NCI-H128 (cell line): ENCODE results near the gene MAP1LC3A.
A peak's percentile ranks its signal among the peaks of the same experiment; 100 is the strongest.
"Not testable (repeated sequence)": the region's sequence is repeated elsewhere in the genome, so short reads cannot be mapped to it uniquely, and the experiment has no call there.

Source experiments
- DNase-seq: peaks from one replicate; lab custom pipeline; 2025; ENCODE audit not compliant: unreplicated experiment; lab: John Stamatoyannopoulos, UW

MAP1LC3A gene

GRCh38 chr20:34558320-34559218 is at the start of gene MAP1LC3A:
MAP1LC3A (plus strand) TSS chr20:34558718; CDS start chr20:34558869, 151 bp downstream.
- DNase-seq, result peak; percentile 24

GRCh38 chr20:34510575-34510974 is 47.9 kb upstream of the MAP1LC3A start:
- DNase-seq, result no peak

DNA sequence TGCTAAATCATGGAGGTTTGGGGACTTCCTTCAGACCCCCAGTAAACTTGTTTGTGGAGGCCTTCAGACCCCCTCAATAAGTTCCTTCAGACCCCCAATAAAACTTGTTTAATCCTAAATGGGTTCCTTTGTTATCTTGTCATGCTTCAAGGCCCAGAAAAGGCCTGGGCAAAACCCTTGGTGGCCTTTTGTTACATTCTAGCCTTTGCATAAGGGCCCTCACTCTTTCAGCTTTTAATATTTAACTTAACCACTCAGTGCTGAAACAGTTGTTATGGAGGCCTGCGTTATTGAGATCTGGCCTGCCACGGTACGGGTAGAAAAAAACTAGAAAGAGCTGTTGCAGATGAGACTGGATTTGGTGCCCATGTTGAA is 46.6 kb upstream of the MAP1LC3A start:
- DNase-seq, result no peak

DNA sequence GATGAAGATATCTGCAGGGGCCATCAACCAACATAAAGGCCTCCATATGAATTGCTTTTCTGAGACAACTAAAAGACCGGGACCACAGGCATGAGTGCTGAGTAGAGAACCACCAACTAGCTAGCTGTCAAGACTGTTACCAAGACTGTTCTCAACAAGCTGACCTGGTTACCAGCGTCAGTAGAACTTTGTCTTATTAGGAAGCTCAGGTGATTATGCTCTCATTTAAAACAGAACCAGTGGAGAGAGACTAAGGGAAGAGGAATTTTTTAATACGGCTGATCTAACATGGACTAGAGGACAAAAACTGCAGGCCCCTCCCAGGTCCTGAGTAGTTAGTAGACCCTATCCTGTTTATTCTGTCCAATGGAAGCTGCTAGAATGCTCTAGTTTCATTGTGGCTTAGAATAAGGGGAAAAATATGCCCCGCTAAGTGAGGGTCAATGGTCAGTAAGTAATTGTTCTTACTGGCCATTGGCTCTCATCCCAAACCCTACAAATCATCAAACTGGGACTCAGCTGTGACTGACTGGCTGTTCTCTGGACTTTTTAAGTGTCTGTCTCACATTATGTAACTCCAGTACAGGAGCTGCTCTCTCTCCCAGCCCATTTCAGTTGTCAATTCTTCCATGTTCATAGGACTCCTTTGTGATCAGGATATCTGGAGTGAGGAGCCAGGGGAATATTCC is 46.1 kb upstream of the MAP1LC3A start:
- no peak for DNase-seq

DNA sequence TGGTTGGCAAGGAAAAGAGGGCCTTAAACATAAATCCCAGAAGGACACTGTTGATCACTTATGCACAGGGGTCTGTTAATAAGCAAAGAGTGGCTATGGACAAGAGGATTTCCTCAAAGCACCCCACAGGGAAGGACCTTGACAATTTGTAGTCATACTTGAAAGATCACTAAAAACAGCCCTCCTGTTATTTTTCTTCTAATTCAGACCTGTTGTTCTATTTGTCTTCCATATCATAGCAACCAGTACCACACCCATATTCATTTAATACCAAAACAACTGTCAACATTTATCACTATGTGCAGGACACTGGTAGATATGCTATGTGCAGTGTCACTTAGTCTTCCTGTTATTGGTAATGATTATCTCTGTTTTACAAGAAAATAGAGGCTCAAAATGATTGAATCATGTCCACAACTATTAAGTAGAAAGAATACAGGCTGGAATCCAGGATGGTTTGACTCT is 45.5 kb upstream of the MAP1LC3A start:
- no peak for DNase-seq

DNA sequence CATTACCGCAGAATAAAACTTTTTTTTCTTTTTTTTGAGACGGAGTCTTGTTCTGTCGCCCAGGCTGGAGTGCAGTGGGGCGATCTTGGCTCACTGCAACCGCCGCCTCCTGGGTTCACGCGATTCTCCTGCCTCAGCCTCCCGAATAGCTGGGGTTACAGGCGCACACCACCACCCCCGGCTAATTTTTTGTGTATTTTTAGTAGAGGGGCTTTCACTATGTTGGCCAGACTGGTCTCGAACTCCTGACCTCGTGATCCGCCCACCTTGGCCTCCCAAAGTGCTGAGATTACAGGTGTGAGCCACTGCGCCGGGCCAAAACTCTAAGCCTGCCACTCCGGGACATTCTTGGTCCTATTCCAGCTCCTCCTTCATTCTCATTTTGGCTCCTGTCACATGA is 44.5 kb upstream of the MAP1LC3A start:
- not testable (repeated sequence) for DNase-seq

DNA sequence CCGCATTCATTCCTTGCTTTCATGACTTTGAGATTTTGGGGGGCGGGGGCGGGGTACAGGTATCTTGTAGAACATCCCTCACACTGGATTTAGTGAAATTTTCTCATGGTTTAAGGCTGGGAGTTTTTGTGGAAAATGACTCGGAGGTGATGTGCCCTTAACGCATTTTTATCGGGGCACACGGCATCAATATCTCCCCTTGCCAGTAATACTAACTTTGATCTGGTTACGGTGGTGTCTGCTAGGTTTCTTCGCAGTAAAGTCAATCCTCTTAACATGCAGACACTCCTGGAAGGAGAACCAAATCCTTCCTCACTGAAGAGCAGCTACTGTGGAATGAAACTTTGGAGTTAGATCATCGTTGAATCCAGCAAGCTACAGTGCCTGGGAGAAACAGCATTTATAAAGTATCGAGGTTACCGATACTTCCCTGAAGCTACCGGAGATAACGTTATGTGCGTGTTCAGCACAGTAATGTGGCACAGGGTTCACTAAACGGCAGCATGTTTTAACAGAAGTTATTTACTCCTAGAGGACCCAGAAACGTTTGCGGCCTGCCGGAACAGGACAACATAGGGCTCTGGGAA is 43.5 kb upstream of the MAP1LC3A start:
- DNase-seq, result no peak

DNA sequence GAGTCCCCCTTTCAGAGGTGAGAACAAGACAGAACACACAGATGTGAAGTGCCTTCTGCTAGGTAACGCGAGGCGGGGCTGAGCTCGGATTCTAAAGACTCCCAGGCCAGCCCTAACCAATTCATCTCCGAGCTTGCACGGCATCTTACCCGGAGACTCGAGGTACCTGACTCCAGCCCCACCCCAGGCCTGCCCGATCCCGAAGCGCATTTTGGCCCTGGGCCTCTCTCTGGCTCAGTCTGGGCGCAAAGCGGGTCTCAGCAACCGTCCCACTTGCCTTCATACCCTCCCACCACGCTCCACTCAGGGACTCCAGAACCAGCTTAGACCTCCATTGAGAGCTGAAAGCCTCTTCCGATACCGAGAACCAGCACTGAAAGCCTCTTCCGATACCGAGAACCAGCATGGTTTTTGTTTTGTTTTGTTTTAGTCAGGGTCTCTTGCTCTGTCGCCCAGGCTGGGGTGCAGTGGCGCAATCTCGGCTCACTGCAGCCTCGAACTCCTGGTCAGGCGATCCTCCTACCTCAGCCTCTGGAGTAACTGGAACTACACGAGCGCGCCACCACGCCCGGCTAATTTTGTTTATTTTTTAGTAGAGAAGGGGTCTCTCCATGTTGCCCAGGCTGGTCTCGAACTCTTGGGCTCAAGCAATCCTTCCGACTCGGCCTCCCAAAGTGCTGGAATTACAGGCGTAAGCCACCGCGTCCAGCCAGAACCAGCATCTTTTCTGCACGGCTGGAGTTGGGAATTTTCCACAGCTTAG is 42.9 kb upstream of the MAP1LC3A start:
- DNase-seq, result peak; percentile 65

DNA sequence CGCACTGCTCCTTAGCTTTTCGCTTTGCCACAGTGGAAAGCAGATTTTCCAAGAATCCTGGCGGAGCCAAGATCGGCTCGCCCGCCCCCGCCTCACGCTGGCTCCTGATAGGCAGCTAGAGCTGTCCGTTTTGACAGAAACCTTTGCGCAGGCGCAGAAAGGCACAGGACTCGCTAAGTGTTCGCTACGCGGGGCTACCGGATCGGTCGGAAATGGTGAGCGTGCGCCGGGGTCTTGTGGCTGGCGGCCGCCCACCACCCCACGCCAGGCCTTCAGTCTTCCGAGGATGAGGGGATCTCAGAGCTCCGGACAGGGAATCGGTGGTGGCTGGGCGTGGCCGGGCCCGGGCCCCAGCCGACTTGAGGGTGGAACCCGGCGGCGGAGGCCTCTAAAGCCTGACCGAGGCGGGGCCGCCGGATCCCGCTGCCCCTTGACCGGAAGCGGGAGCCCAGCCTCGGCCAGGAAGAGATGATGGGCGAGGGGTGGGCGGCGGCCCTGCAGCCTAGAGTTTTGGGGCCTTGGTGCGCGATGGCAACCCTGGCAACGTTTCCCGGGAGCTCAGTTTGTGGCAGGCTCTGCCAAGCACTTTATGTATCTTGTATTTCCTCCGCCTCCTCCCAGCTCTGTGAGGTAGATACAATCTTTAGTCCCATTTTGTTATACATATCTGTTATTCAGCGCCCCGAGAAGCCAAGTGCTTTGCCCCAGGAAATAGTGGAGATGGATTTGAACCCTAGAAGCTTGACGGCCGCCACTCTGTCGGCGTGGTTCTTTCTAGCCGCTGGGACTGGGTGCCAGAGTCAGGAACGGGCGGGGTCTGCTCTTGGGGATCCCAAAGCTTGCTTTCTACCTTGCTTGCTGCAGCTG is 42.0 kb upstream of the MAP1LC3A start, which contains the start of gene DYNLRB1:
TSS of gene DYNLRB1 (plus strand) at position 176 of the 867 bp plus-strand sequence. CDS start at position 213, 37 bp downstream.
- DNase-seq, result peak; percentile 96

- no peak for DNase-seq
Observed at GRCh38 chr20:34517114-34517505, 41.4 kb upstream of the MAP1LC3A start.

- not testable (repeated sequence) for DNase-seq
Observed at GRCh38 chr20:34518863-34519262, 39.7 kb upstream of the MAP1LC3A start.

GRCh38 chr20:34519841-34520240 is 38.7 kb upstream of the MAP1LC3A start:
- not testable (repeated sequence) for DNase-seq

DNA sequence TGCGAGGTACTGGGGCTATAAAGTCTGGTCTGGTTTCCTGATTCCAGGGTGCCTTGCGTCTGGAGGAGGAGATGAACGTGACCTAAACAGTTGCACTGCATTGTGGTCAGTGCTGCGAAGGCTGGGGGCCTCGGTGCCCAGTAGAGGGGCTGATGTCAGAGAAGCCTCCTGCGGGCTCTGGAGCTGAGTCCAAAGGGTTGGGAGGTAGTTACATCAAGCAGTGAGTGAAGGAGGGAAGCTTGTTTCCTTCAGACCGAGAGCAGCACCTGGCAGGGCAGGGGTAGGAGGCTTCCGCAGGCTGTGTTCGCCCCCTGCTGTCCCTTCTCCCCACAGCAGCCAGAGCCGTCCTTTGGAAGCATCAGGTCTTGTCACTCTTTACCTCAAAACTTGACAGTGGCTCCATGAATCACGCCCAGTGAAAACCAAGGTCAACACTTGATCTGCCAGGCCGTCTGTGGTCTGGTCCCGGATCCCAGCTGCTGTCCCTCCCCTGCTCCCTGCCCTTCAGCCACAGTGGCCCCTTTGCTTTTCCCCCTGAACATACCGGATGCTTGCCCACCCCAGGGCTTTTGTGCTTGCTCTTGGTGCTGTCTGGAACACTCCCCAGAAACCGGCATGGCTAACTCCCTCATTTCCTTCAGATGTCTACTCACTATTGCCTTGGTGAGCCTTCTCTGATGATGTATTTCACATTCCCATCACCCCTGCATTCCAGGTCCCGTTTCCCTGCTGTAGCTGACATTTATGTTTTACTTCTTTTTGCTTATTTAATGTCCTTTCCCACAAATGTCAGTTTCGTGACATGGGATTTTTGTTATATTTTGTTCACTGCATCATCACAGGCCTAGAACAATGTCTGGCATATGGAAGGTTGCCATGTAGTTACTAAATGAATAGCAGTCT is 35.3 kb upstream of the MAP1LC3A start:
- DNase-seq, result peak; percentile 13

GRCh38 chr20:34524426-34524825 is 34.1 kb upstream of the MAP1LC3A start:
- no peak for DNase-seq

- DNase-seq, result no peak
Observed at GRCh38 chr20:34525342-34525708, 33.2 kb upstream of the MAP1LC3A start.

- DNase-seq, result no peak
Observed at GRCh38 chr20:34525709-34526416, 32.7 kb upstream of the MAP1LC3A start.

- DNase-seq, result no peak
Observed at GRCh38 chr20:34526466-34526865, 32.1 kb upstream of the MAP1LC3A start.

DNA sequence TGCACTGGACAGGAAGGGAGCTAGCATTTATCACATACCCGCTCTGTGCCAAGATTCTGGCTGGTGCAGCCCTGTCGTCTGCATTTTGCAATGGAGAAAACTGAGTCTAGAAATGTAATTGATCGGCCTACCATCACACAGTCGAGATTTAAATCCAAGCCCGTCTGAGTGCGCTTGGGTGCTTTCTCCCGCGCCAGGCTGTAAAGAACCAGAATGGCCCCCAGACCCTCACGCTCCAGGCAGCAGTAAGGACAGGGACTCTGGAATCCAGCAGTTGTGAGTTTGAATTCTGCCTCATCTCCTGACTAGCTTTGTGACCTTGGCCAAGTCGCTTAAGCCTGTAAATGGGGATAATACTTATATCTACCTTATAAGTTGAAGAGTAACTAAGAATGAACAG is 31.5 kb upstream of the MAP1LC3A start:
- no peak for DNase-seq
